Eye (tissue), 1 donor: ENCODE data around the gene ALG3.
"Not testable (repeated sequence)": the region's sequence is repeated elsewhere in the genome, so short reads cannot be mapped to it uniquely, and the experiment has no call there.

Experiments used
- DNase-seq: peaks from one replicate; pipeline ENCODE4 v3.0.0-alpha.2; 2015

ALG3 gene

GRCh38 chr3:184248454-184249411 lies at the start of gene ALG3:
TSS of gene ALG3 (minus strand) at chr3:184248962. CDS start at chr3:184248940, 22 bp downstream.
- DNase-seq, result peak; percentile 96

GRCh38 chr3:184296616-184297015 lies 47.9 kb upstream of the ALG3 start:
- no peak for DNase-seq

GRCh38 chr3:184295771-184296170 lies 47.0 kb upstream of the ALG3 start:
- no peak for DNase-seq

- DNase-seq, result no peak
These were observed 43.1 kb upstream of the ALG3 start for GRCh38 chr3:184291738-184292445.

- DNase-seq, result no peak
These were observed 42.4 kb upstream of the ALG3 start for GRCh38 chr3:184291044-184291737.

- DNase-seq, result no peak
These were observed 41.6 kb upstream of the ALG3 start for GRCh38 chr3:184290331-184290730.

GRCh38 chr3:184289426-184289938 lies 40.7 kb upstream of the ALG3 start:
- peak; percentile 53 for DNase-seq

GRCh38 chr3:184284696-184285095 lies 35.9 kb upstream of the ALG3 start:
- DNase-seq, result peak; percentile 76

GRCh38 chr3:184283681-184284080 lies 34.9 kb upstream of the ALG3 start:
- DNase-seq, result no peak

- no peak for DNase-seq
These were observed 34.2 kb upstream of the ALG3 start for GRCh38 chr3:184282941-184283340.

- no peak for DNase-seq
These were observed 28.6 kb upstream of the ALG3 start for GRCh38 chr3:184277366-184277765.

GRCh38 chr3:184275961-184276910 lies 27.5 kb upstream of the ALG3 start, which contains the start of gene ECE2:
TSS of gene ECE2 (plus strand) at chr3:184276022. CDS start at chr3:184276154, 132 bp downstream.
- DNase-seq, result peak; percentile 16

- no peak for DNase-seq
These were observed 26.6 kb upstream of the ALG3 start for GRCh38 chr3:184275381-184275701.

- DNase-seq, result no peak
These were observed 23.5 kb upstream of the ALG3 start for GRCh38 chr3:184272269-184272668.

GRCh38 chr3:184267249-184267648 lies 18.5 kb upstream of the ALG3 start:
- DNase-seq, result not testable (repeated sequence)

GRCh38 chr3:184262764-184263179 lies 14.0 kb upstream of the ALG3 start:
- peak; percentile 2 for DNase-seq

- peak; percentile 68 for DNase-seq
These were observed 13.3 kb upstream of the ALG3 start for GRCh38 chr3:184261854-184262763.

GRCh38 chr3:184261270-184261853 lies 12.6 kb upstream of the ALG3 start, which contains the start of gene CAMK2N2:
TSS of gene CAMK2N2 (minus strand) at chr3:184261553. CDS start at chr3:184261285, 268 bp downstream.
- DNase-seq, result no peak

GRCh38 chr3:184260724-184261269 lies 12.0 kb upstream of the ALG3 start:
- DNase-seq, result peak; percentile 70
